Prostate gland (tissue), 2 donors: Measurements from ENCODE around the gene INTS12.

Source experiments
- POLR2A ChIP-seq: fragments of 450-650 bp; IDR thresholded peaks from one replicate; pipeline ENCODE4 v1.6.1; 2016; ENCODE audit warnings: antibody characterized with exemption, mild to moderate bottlenecking
- TF ChIP-seq, protein P1 (sequence below), 4 experiments: fragments of 200-600 bp in 2 of 4; fragments of 450-650 bp in 2 of 4; sonication (generic) in 2 of 4; IDR thresholded peaks; 1 replicate in 3 of 4; 2 replicates in 1 of 4; pipeline ENCODE4 v1.5.1; 2016 to 2019; ENCODE audit warnings: antibody characterized with exemption in 4 of 4, mild to moderate bottlenecking in 2 of 4, moderate library complexity in 2 of 4

DNA sequence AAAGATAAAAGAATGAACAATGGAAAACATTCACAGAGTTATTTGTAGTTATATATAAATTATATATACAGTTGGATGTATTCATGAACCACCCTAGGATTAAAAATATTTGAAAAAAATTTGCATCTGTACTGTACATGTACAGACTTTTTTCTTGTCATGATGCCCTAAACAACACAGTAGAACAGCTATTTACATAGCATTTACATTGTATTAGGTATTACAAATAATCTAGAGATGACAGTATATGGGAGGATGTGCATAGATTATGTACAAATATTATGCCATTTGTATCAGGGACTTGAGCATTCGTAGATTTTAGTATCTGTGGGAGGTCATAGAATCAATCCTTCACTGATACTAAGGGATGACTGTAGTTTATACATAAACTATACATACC, 44.9 kb upstream of the INTS12 start:
- TF ChIP-seq, protein P1, sequence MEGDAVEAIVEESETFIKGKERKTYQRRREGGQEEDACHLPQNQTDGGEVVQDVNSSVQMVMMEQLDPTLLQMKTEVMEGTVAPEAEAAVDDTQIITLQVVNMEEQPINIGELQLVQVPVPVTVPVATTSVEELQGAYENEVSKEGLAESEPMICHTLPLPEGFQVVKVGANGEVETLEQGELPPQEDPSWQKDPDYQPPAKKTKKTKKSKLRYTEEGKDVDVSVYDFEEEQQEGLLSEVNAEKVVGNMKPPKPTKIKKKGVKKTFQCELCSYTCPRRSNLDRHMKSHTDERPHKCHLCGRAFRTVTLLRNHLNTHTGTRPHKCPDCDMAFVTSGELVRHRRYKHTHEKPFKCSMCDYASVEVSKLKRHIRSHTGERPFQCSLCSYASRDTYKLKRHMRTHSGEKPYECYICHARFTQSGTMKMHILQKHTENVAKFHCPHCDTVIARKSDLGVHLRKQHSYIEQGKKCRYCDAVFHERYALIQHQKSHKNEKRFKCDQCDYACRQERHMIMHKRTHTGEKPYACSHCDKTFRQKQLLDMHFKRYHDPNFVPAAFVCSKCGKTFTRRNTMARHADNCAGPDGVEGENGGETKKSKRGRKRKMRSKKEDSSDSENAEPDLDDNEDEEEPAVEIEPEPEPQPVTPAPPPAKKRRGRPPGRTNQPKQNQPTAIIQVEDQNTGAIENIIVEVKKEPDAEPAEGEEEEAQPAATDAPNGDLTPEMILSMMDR (IDR thresholded peaks at IDR 0.05), result no peak
- no peak for TF ChIP-seq POLR2A
